SJSA1 (cell line): ENCODE measurements around the gene IL31. TPM values are rescaled to one million over a fixed set of nuclear protein-coding genes. Genes with fewer than 3 reads are reported as not detected.
A peak's percentile ranks its signal among the peaks of the same experiment; 100 is the strongest.

Source experiments
- DNase-seq, 2 experiments: peaks; one replicate each; pipeline ENCODE4 v3.0.0-alpha.2; 2015 to 2020; ENCODE audit warnings: low spot score in 2 of 2, low read depth in 1 of 2
- H3K27ac ChIP-seq: fragments of 250-450 bp; sonication (Bioruptor Pico); 2 replicates; pipeline ENCODE4 v1.5.1; 2020; ENCODE audit warnings: mild to moderate bottlenecking, moderate library complexity
- H3K27me3 ChIP-seq: fragments of 250-450 bp; sonication (Bioruptor Pico); replicated peaks from 2 replicates; pipeline ENCODE4 v1.5.1; 2020; ENCODE audit warnings: mild to moderate bottlenecking, moderate library complexity
- H3K36me3 ChIP-seq: fragments of 250-450 bp; sonication (Bioruptor Pico); 2 replicates; pipeline ENCODE4 v1.5.1; 2020; ENCODE audit warnings: mild to moderate bottlenecking
- H3K4me1 ChIP-seq: fragments of 250-450 bp; sonication (Bioruptor Pico); replicated peaks from 2 replicates; pipeline ENCODE4 v1.6.1; 2021; ENCODE audit warnings: mild to moderate bottlenecking
- H3K4me3 ChIP-seq: fragments of 250-450 bp; sonication (Bioruptor Pico); 2 replicates; pipeline ENCODE4 v1.5.1; 2020; ENCODE audit warnings: mild to moderate bottlenecking
- H3K9me3 ChIP-seq: fragments of 250-450 bp; sonication (Bioruptor Pico); replicated peaks from 2 replicates; pipeline ENCODE4 v1.5.1; 2020; ENCODE audit warnings: mild to moderate bottlenecking
- total RNA-seq: library from RNA; depleted of rRNA; stranded (reverse); fragments of >200 nt; shearing (Covaris generic); gene quantifications from 2 replicates; pipeline ENCODE4 v1.2.3, GENCODE V29; 2014

The IL31 gene
- total RNA-seq, 1 experiment from 2014 or later = not detected

DNA sequence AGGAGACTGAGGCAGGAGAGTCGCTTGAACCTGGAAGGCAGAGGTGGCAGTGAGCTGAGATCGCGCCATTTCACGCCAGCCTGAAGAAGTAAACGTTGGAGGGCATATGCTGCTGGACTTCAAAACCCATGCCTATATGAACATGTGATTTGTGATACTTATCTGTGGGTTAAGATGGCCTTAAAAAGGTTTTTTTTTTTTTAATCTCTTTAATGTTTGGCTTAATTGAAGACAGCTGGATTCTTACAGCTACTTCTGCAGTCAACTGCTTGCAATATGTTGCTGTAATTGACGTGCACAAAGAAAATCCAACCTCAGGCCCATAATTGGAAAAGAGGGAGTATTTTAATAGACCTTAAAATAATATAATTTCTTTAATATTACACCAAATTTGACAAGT, 28.0 kb upstream of the IL31 start:
- Histone ChIP-seq H3K4me3 (no peak overlapping the region), H3K27ac (no peak overlapping the region), H3K36me3 (0 out of 2 replicates have a peak, but pooled peaks cover 7% of the 10 kb centered on the region), H3K27me3 (peaks cover 35% of the 10 kb centered on the region), H3K9me3 (no peaks in the 10 kb centered on the region; the same call in 1 of the 2 replicates), H3K4me1 (peaks cover 14% of the 10 kb centered on the region)
- no peak for DNase-seq

DNA sequence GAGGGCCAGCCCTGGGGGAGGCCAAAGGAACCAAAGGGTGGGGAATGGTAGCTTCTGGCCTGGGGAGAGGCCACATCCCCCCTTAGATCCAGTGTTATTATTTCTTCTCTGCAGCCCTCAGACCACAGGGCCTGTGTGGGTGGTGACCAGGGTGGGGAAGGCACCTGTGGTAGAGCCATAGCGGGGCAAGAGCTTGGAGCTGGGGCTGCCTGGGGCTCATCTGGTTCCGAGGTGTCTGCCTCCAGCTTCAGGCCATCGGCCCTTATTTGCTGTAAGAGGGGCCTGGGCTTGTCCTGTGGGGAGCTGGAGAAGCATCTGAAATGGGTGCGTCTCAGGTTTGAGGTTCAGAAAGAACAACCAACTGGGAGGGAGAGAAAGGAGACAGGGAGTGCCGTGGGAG, 27.4 kb upstream of the IL31 start:
- H3K27me3 ChIP-seq = peaks cover 35% of the 10 kb centered on the region

DNA sequence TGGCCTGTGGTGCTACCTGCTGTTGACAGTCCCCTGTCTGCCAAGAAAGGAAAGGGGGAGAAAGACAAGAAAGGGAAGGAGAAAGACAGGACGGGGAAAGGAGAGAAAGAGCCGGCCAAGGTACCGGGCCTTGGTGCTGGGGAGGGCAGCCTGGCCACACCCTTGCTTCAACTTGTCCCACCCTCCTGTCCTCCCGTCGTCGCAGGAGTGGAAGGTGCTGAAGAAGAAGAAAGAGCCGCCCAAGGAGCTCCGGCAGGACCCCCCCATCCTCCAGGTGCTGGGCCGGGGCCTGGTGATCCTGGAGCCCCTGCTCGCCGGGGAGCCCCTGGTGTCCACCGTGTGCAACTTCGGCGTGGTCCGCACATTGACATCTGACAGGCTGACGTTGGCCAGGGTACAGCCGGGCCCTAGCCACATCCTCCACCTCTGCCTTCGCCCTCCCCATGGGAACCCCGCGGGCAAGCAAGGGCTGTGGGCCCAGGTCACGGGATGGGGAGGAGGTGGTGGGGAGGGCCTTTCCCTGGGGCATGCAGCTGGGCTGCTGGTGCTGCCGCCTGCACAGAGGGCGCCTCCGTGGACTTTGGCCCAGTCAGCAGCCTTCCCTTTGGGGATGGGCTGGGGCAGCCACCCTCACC, 26.6 kb upstream of the IL31 start:
- Histone ChIP-seq H3K4me1 (peaks cover 14% of the 10 kb centered on the region), H3K27me3 (peaks cover 31% of the 10 kb centered on the region), H3K4me3 (no peak overlapping the region), H3K27ac (no peak overlapping the region), H3K9me3 (no peaks in the 10 kb centered on the region; the same call in 1 of the 2 replicates), H3K36me3 (0 out of 2 replicates have a peak, but pooled peaks cover 3% of the 10 kb centered on the region)
- DNase-seq = no peak

More for the DNA sequence above, 27.4 kb upstream of the IL31 start:
- H3K4me1 ChIP-seq = peaks cover 14% of the 10 kb centered on the region
- H3K36me3 ChIP-seq = 0 out of 2 replicates have a peak, but pooled peaks cover 3% of the 10 kb centered on the region
- H3K9me3 ChIP-seq = no peaks in the 10 kb centered on the region; the same call in 1 of the 2 replicates
- H3K27ac ChIP-seq = no peak overlapping the region
- no peak overlapping the region for H3K4me3 ChIP-seq
- no peak for DNase-seq

DNA sequence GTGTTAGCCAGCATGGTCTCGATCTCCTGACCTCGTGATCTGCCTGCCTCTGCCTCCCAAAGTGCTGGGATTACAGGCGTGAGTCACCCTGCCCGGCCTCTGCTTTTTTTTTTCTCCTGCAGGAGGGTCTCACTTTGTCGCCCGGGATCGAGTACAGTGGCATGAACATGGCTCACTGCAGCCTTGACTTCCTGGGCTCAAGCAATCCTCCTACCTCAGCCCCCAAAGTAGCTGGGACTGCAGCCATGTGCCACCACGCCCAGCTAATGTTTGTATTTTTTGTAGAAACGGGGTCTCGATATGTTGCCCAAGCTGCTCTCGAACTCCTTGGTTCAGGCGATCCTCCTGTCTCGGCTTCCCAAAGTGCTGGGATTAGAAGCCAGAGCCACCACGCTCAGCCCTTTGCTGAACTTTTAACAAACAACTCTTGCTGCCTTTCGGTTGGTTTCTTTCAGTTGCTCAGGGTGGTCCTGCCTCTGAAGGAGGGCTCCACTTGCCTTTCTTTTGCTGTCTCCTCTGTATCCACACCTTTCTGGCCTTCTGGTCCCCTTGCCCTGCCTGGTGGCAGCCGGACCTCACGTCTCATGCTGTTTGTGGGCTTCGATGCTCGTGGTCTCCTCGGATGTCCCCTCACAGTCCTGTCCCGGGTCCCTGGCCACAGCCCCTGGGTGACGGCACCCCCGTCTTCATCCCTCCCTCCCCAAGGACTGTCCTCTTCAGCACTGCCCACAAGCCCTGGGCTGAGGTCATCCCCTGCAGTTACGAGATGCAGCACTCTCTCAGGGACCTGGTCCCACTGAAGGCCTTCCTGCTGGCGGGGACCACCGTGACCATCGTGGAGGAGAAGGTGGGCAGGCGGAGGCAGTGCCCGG, 25.7 kb upstream of the IL31 start:
- Histone ChIP-seq H3K4me1 (peaks cover 14% of the 10 kb centered on the region), H3K36me3 (0 out of 2 replicates have a peak, but pooled peaks cover 3% of the 10 kb centered on the region), H3K9me3 (no peaks in the 10 kb centered on the region; the same call in 1 of the 2 replicates), H3K27me3 (peaks cover 22% of the 10 kb centered on the region), H3K4me3 (no peak overlapping the region), H3K27ac (no peak overlapping the region)
- DNase-seq = no peak

DNA sequence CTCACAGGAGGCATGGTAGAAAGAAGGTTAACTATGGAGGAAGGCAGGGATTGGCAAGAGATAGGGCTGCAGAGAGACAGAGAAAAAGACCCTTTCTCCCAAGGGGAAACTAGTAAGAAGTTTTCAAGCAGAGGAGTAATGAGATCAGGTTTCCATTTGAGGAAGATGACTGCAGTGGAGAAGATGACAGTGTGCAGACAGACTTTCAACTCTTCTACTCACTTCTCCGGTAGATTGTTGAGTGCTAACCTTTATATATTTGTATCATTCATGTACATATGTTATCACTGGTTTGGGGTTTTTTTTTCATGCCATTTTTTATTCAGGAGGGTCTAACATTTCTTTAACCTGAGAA, 23.6 kb upstream of the IL31 start:
- no peak overlapping the region for H3K4me3 ChIP-seq
- H3K27ac ChIP-seq = no peak overlapping the region
- no peaks in the 10 kb centered on the region for H3K36me3 ChIP-seq
- no peaks in the 10 kb centered on the region for H3K4me1 ChIP-seq
- 0 out of 2 replicates have a peak, but pooled peaks cover 2% of the 10 kb centered on the region for H3K27me3 ChIP-seq
- no peak for DNase-seq
- H3K9me3 ChIP-seq = no peaks in the 10 kb centered on the region; the same call in 1 of the 2 replicates

DNA sequence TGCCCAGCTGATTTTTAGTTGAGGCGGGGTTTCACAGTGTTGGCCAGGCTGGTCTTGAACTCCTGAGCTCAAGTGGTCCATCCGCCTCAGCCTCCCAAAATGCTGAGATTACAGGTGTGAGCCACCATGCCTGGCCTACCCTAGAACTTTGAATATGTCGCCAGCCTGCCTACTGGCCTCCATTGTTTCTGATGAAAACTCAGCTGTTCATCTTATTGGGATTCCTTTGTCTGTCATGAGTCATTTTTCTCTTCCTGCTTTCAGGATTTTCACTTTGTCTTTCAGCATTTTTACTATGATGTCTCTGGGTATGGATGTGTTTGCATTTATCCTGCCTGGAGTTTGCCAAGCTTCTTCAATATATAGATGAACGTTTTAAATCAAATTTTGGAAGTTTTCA, 21.4 kb upstream of the IL31 start:
- DNase-seq = no peak
- Histone ChIP-seq H3K4me3 (no peak overlapping the region), H3K36me3 (no peaks in the 10 kb centered on the region), H3K27me3 (no peaks in the 10 kb centered on the region), H3K27ac (no peak overlapping the region), H3K9me3 (no peaks in the 10 kb centered on the region; the same call in 1 of the 2 replicates), H3K4me1 (no peaks in the 10 kb centered on the region)

DNA sequence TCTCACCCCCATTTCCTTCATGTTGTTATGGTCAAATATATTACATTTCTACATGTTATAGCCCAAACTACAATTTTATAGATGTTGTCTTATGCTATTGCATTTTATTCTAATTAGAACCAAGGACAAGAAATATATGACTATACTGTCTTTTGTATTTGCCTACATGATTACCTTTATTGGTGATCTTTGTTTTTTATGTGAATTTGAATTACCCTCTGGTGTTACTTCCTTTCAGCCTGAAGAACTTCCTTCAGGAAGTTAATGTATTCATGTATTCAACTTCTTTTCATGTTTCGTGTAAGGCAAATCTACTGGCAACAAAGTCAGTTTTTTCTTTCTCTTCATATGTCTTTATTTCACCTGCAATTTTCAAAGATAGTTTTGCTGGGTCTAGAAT, 20.8 kb upstream of the IL31 start:
- Histone ChIP-seq H3K4me3 (no peak overlapping the region), H3K9me3 (no peaks in the 10 kb centered on the region; the same call in 1 of the 2 replicates), H3K4me1 (no peaks in the 10 kb centered on the region), H3K27ac (no peak overlapping the region), H3K36me3 (no peaks in the 10 kb centered on the region), H3K27me3 (no peaks in the 10 kb centered on the region)
- DNase-seq = no peak

DNA sequence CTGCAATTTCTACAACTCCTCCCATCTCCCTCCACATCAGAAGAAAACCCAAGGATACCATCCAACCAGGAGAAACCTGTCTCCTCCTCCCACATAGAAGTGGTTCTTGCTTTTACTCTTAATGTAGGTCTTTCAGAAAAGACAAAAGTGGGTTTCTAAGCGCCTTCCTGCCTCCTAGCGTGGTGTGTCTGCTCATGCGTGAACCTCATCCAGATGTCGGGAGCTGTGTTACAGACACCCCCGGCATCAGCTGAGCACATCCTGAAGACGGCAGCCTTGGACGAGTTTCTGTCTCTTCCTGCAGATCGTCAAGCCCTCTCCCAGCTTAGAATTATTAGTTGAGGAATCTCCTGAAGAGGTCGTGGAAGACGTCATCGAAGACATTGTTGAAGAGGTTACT, 18.4 kb upstream of the IL31 start:
- Histone ChIP-seq H3K9me3 (no peaks in the 10 kb centered on the region; the same call in 1 of the 2 replicates), H3K27ac (no peak overlapping the region), H3K4me1 (no peaks in the 10 kb centered on the region), H3K27me3 (no peaks in the 10 kb centered on the region), H3K36me3 (no peaks in the 10 kb centered on the region), H3K4me3 (no peak overlapping the region)
- no peak for DNase-seq

DNA sequence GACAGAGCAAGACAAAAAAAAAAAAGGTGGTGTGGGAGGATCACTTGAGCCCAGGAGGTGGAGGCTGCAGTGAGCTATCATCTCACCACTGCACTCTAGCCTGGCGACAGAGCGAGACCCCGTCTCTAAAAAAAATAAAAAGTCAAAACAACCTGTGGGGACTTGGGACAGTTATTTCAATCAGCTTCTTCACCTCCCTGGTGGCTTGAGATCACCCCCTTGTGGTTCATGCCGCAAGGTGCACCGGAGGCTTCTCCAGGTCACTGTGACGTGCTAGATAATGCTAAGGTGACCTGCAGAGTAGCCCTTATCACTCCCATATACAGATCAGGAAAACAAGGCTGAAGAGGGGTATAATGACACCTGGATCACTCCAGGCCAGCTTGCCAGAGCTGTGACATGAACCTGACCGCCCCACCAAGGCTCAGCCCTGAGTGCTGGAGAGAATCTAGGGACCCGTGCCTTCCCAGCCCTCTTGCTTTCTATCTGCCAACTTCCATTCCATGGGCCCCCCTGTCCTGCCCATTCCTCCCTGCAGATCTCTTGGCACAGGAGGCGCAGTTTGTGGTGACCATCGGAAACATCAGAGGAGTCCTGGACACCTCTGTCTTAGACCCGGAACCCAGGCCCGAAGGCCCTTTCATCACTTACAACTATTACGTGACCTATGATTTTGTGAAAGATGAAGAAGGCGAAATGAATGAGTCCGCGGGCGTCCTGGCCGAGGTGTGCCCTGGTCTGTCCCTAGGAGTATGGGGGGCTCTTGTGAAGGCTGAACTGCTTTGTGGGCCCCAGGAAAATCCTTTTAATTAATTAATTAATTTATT, 17.0 kb upstream of the IL31 start:
- Histone ChIP-seq H3K4me3 (no peak overlapping the region), H3K4me1 (no peaks in the 10 kb centered on the region), H3K27me3 (no peaks in the 10 kb centered on the region), H3K36me3 (no peaks in the 10 kb centered on the region), H3K9me3 (no peaks in the 10 kb centered on the region; the same call in 1 of the 2 replicates), H3K27ac (no peak overlapping the region)
- peak; percentile 29 to 59 for DNase-seq

DNA sequence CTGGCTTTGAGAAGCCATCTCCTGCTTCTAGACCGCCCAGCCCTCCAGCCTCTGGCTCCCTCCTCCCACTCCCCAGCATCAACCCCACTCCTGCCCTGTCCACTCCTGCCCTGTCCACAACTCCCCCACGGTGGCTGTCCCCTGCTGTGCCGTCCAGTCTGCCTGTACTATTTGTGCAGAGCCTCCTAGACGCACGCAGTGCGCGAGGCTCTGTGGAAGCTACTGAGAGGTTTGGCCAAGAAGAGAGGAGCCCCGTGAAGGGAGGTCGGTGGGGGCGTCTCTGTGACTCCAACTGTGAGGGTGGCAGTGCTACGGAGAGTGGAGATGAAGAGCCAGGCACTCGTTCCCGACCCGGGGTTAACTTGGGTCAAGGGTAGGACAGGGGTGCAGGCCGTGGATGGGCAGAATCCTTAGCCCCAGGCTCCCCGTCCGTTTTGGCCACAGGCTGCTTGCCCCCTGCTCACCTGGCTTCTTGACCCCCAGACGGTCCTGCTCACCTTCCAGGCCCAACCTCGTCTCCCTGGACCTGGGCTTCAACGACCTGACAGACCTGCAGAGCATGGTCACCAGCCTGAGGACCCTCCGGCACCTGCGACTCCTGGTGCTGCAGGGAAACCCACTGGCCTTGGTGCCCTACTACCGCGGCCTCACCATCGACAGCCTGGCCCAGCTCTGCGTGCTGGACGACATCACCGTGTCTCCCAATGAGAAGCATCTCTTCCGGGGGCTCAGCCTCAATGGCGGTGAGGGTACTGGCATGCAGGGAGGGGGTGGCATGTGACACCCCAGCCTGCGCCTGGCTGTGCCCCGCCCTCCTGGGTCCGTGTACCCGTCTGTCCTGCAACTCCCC, 15.8 kb upstream of the IL31 start:
- Histone ChIP-seq H3K27ac (no peak overlapping the region), H3K27me3 (no peaks in the 10 kb centered on the region), H3K9me3 (no peaks in the 10 kb centered on the region), H3K4me1 (no peaks in the 10 kb centered on the region), H3K4me3 (no peak overlapping the region), H3K36me3 (no peaks in the 10 kb centered on the region)
- DNase-seq = no peak

DNA sequence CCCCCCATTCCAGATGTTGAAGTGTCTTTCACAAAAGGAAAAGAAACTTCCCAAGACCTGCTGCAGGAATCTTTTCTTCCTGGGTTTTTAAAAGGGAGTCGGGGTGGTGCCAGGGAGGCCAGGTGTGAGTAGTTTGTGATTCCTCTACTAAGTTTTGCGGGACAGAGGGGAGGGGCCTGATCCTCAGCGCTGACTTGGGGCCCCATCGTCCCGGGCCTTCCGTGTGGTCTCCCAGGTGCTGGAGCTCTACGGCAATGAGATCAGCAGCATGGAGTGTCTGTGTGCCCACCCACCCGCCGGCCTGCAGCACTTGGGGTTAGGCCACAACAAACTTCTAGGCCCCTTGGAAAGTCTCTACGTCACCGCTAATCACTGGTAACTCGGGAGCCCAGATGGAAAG, 13.4 kb upstream of the IL31 start:
- DNase-seq = no peak
- Histone ChIP-seq H3K27ac (no peak overlapping the region), H3K36me3 (no peaks in the 10 kb centered on the region), H3K4me1 (no peaks in the 10 kb centered on the region), H3K27me3 (0 out of 2 replicates have a peak, but pooled peaks cover 4% of the 10 kb centered on the region), H3K4me3 (no peak overlapping the region), H3K9me3 (no peaks in the 10 kb centered on the region)

DNA sequence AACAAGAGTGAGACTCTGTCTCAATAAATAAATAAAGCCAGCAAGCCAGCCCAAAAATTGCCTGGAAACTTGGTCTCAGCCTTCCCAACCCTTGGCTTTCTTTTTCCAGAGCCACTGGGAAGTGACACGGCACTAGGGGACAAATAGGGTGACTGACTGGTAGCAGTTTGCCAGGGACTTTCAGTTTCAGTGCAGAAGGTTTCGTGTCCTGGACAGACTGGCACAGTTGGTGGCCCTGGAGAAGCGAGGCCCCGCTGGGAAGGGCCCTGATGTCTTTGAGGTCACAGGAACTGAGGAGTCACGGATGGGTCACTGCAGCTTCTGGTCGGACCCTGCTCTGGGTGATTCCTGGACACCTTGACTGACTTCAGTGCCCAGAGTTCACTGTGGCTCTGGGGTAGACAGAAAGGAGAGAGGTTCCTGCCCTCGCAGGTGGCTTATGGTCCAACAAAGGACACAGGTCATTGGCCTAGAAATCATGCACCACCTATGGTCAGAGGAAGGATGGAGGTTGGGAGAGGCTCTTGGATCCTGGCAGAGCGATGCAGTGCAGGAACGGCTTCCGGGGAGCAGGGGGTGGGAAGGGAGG, 11.6 kb upstream of the IL31 start:
- Histone ChIP-seq H3K27me3 (0 out of 2 replicates have a peak, but pooled peaks cover 4% of the 10 kb centered on the region), H3K27ac (no peak overlapping the region), H3K4me1 (no peaks in the 10 kb centered on the region), H3K36me3 (no peaks in the 10 kb centered on the region), H3K4me3 (no peak overlapping the region), H3K9me3 (no peaks in the 10 kb centered on the region)
- DNase-seq = no peak
